Endothelial cell of umbilical vein (primary cell): Measurements from ENCODE around the gene AMER2.

Experiments used
- EZH2 ChIP-seq: IDR thresholded peaks from 2 replicates; pipeline ENCODE4 v1.6.1; 2012; ENCODE audit warnings: borderline replicate concordance, low read depth, mild to moderate bottlenecking, moderate library complexity, low read length, inconsistent platforms; ENCODE audit not compliant: severe bottlenecking
- FOS ChIP-seq: IDR thresholded peaks from 2 replicates; pipeline ENCODE4 v1.6.1; 2011; ENCODE audit warnings: mild to moderate bottlenecking, low read length, moderate library complexity, borderline replicate concordance; ENCODE audit not compliant: insufficient read depth
- JUN ChIP-seq: IDR thresholded peaks from 2 replicates; pipeline ENCODE4 v1.6.1; 2011; ENCODE audit warnings: borderline replicate concordance, low read depth; ENCODE audit not compliant: insufficient read length, insufficient read depth
- MYC ChIP-seq: IDR thresholded peaks from one replicate; pipeline ENCODE4 v1.6.1; 2011; ENCODE audit warnings: mild to moderate bottlenecking, low read depth, low read length
- POLR2A ChIP-seq: IDR thresholded peaks from 2 replicates; pipeline ENCODE4 v1.6.1; 2012; ENCODE audit warnings: low read depth, mild to moderate bottlenecking, control low read depth, low read length
- POLR2AphosphoS5 ChIP-seq: IDR thresholded peaks from 2 replicates; pipeline ENCODE4 v1.6.1; 2012; ENCODE audit warnings: low read depth, mild to moderate bottlenecking, control low read depth, low read length, moderate library complexity; ENCODE audit not compliant: insufficient read depth
- TF ChIP-seq, protein P1 (sequence below), 2 donors: IDR thresholded peaks; 1 replicate in 1 of 2; 2 replicates in 1 of 2; pipeline ENCODE4 v1.5.1; 2011; ENCODE audit warnings: low read length in 2 of 2, mild to moderate bottlenecking in 2 of 2, moderate library complexity in 2 of 2, control low read depth in 1 of 2, inconsistent platforms in 1 of 2, low read depth in 1 of 2; ENCODE audit not compliant: insufficient read depth in 1 of 2; ENCODE audit errors: extremely low read depth in 1 of 2
- TF ChIP-seq, protein P2 (sequence below): IDR thresholded peaks from 2 replicates; pipeline ENCODE4 v1.6.1; 2011; ENCODE audit not compliant: insufficient read depth, insufficient read length

DNA sequence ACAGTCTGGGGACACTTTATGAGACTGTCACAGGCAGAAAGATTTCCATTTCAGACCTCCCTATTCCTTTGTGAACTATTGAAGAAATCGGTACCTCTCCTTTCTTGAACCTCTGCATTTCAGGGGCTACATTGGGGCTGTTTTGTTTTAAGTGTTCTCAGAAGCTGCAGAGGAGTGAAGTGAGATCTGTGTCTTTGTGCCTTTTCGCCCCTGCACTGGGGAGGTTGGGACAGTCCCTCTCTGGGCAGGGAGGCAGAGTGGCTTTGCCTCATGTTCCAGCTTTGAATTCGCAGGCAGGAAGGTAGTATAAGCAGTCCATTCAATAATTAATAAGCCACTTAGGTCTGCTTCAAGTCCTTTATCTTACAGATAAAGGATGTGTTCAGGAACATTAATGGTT, 9.5 kb upstream of the AMER2 start:
- TF ChIP-seq, protein P1, sequence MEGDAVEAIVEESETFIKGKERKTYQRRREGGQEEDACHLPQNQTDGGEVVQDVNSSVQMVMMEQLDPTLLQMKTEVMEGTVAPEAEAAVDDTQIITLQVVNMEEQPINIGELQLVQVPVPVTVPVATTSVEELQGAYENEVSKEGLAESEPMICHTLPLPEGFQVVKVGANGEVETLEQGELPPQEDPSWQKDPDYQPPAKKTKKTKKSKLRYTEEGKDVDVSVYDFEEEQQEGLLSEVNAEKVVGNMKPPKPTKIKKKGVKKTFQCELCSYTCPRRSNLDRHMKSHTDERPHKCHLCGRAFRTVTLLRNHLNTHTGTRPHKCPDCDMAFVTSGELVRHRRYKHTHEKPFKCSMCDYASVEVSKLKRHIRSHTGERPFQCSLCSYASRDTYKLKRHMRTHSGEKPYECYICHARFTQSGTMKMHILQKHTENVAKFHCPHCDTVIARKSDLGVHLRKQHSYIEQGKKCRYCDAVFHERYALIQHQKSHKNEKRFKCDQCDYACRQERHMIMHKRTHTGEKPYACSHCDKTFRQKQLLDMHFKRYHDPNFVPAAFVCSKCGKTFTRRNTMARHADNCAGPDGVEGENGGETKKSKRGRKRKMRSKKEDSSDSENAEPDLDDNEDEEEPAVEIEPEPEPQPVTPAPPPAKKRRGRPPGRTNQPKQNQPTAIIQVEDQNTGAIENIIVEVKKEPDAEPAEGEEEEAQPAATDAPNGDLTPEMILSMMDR (IDR thresholded peaks at IDR 0.05; ENCODE audit: extremely low read depth in 1 of 2, insufficient read depth in 1 of 2, low read depth in 1 of 2, low read length in 2 of 2), result no peak
- TF ChIP-seq MYC, result no peak
- TF ChIP-seq POLR2AphosphoS5, result no peak
- TF ChIP-seq FOS, result no peak
- no peak for TF ChIP-seq EZH2
- TF ChIP-seq, protein P2, sequence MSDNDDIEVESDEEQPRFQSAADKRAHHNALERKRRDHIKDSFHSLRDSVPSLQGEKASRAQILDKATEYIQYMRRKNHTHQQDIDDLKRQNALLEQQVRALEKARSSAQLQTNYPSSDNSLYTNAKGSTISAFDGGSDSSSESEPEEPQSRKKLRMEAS, result no peak
- no peak for TF ChIP-seq POLR2A
- TF ChIP-seq JUN, result no peak
